WERI-Rb-1 (cell line): Measurements from ENCODE around the gene DOCK11.

ENCODE experiments used
- DNase-seq: peaks from one replicate; pipeline ENCODE4 v3.0.0-alpha.2; 2020
- H3K27ac ChIP-seq: fragments of 250-450 bp; sonication (Bioruptor Pico); 2 replicates; pipeline ENCODE4 v1.5.1; 2020; ENCODE audit warnings: mild to moderate bottlenecking, moderate library complexity
- H3K27me3 ChIP-seq: fragments of 250-450 bp; sonication (Bioruptor Pico); 2 replicates; pipeline ENCODE4 v1.5.1; 2021; ENCODE audit warnings: mild to moderate bottlenecking, low read depth, moderate library complexity; ENCODE audit not compliant: insufficient read depth, severe bottlenecking
- H3K36me3 ChIP-seq: fragments of 250-450 bp; sonication (Bioruptor Pico); 2 replicates; pipeline ENCODE4 v1.5.1; 2020; ENCODE audit warnings: mild to moderate bottlenecking, moderate library complexity
- H3K4me3 ChIP-seq: 2 replicates; pipeline ENCODE4 v1.5.1; 2011; ENCODE audit warnings: low read depth, mild to moderate bottlenecking, control low read depth, low read length
- H3K9me3 ChIP-seq: fragments of 250-450 bp; sonication (Bioruptor Pico); 2 replicates; pipeline ENCODE4 v1.5.1; 2021; ENCODE audit warnings: mild to moderate bottlenecking, moderate library complexity; ENCODE audit not compliant: severe bottlenecking
- TF ChIP-seq, protein P1 (sequence below): IDR thresholded peaks from 2 replicates; pipeline ENCODE4 v1.5.1; 2011; ENCODE audit warnings: low read depth, mild to moderate bottlenecking, control low read depth, inconsistent platforms, low read length

Gene DOCK11

DNA sequence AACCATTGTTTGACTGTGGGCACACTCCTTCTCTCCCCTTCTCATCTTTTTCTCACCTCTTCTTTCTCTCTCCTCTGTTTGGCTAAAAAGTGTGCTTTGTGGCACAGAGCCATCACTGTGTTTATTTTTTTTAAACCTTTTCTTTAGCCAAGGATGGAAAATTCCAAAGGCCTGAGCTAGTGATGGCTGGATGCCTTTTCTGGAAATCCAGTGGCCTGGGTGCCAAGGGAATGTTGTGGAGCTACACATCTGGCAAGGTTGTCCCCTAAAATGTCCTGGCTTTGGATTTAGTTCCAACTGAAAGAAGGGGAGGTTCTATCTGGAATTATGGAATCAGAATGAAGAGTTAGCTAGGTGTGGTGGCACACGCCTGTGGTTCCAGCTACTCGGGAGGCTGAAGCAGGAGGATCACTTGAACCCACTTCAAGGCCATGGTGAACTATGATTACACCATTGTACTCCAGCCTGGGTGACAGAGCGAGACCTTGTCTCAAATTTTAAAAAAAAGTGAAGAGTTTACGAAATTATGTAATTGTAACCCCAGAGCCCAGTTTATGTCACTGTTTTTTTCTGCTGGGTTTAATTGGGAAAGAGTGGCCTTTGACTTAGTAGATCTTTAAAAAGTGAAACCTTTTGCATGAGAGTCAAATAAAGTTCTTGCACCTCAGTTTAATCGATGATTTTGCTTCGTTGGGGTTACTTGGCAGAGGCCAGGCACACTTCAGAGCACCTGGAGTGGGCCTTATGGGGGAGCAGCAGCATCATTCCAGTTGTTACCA is 17.7 kb downstream of the DOCK11 start:
- DNase-seq = no peak
- peaks cover 38% of the 10 kb centered on the region for H3K27me3 ChIP-seq
- TF ChIP-seq, protein P1, sequence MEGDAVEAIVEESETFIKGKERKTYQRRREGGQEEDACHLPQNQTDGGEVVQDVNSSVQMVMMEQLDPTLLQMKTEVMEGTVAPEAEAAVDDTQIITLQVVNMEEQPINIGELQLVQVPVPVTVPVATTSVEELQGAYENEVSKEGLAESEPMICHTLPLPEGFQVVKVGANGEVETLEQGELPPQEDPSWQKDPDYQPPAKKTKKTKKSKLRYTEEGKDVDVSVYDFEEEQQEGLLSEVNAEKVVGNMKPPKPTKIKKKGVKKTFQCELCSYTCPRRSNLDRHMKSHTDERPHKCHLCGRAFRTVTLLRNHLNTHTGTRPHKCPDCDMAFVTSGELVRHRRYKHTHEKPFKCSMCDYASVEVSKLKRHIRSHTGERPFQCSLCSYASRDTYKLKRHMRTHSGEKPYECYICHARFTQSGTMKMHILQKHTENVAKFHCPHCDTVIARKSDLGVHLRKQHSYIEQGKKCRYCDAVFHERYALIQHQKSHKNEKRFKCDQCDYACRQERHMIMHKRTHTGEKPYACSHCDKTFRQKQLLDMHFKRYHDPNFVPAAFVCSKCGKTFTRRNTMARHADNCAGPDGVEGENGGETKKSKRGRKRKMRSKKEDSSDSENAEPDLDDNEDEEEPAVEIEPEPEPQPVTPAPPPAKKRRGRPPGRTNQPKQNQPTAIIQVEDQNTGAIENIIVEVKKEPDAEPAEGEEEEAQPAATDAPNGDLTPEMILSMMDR = no peak
- H3K36me3 ChIP-seq = no peaks in the 10 kb centered on the region
- no peaks in the 10 kb centered on the region for H3K9me3 ChIP-seq
- no peak overlapping the region for H3K4me3 ChIP-seq
- H3K27ac ChIP-seq = no peak overlapping the region

DNA sequence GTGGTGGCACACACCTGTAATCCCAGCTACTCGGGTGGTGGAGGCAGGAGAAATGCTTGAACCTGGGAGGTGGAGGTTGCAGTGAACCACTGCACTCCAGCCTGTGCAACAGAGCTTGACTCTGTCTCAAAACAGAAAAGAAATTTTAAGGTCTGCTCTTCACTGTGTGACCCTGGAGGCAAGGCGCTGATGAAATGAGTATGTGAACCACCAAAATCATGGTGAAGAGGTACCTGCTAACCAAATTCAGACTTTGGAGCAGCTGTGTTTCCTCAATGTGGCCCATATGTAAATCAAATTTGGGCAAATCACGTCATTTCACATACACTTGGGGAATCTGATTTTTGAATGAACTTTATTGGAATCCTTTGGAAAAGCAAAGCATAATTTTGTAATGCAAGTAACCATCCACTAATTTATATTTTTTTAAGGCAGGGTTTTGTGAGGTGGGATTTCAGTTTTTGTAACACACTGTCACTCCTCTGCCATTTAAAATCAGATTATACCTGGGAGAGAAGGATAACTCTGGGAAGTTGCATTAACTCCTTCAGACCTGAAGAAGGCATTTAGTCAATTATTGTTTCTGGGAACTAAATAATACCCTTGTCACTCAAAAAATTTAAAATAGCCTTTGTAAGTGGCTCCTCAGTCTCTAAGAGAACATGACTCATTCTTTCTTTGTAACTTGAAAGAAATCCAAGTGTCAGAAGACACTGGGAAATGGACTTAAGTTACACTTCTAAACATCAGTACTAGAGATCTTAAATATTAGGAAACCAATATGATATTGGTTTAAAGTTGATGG is 24.0 kb downstream of the DOCK11 start:
- H3K4me3 ChIP-seq = no peak overlapping the region
- no peaks in the 10 kb centered on the region for H3K9me3 ChIP-seq
- DNase-seq = no peak
- H3K27me3 ChIP-seq = peaks cover 41% of the 10 kb centered on the region
- H3K36me3 ChIP-seq = no peaks in the 10 kb centered on the region
- TF ChIP-seq, protein P1 = no peak
- no peak overlapping the region for H3K27ac ChIP-seq

DNA sequence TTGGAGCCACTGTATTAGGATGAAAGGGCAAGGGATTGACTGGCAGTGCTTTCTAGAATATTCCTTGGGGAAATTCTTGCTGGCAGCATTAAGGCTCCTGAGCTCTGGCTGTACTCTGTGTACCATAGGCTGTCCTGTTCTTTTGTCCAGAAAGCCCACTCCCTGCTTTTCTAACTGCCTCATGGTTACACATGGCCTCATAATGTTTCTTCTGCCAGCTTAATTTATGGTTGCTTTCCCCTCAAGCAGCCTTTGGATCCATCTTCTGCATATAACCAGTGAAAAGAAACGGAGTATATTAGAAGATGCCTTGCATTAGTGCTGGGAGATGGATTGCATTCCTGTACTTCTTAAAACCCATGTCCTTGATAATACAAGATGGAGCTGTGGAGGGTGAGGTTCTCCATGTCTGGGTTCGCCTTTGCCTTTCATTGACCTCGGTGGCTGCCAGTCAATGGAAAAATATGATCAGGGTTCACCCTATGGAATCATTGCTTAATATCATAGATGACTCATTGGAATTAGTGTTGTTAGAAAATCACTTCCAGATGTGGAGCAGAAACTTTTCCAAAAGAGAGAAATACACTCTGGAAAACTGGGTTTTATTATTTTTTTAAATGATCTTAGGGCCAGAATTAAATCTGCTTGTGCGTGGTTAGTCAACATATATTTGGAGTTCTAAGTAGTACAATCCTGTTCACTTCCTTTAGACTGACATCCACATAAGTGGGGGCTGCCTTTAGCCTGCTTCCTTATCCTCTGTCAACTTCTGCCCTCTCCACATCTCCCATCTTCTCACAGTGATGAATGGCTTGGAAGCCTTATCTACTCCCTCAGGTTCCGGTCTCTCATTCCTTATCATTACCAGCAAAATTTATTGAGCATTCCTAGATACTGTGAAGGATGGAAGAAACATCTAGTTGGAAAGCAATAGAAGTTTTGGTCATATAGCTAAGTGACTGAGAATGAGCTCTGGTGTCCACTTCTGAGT is 24.9 kb downstream of the DOCK11 start:
- H3K27ac ChIP-seq = no peak overlapping the region
- TF ChIP-seq, protein P1 = no peak
- DNase-seq = no peak
- H3K27me3 ChIP-seq = peaks cover 48% of the 10 kb centered on the region
- H3K9me3 ChIP-seq = no peaks in the 10 kb centered on the region
- H3K4me3 ChIP-seq = no peak overlapping the region
- no peaks in the 10 kb centered on the region for H3K36me3 ChIP-seq

DNA sequence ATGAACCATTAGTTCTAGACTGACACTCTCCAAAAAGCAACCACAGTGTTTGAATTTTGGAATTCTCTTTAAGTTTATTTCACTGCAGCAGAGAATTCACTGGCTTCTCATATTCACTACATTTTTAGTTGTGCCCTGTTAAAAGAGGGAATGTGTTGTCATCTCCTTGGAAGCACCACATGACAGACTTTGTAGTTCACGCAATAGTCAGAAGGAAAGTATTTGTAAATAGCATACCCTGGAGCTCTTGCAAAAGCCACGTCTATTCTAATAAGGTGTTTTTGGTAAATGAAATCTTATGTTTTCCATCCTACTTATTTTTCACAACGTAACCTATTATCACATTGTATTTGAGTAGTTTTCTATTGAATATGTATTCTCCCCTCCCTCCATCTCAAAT is 25.8 kb downstream of the DOCK11 start:
- TF ChIP-seq, protein P1 = no peak
- no peak overlapping the region for H3K4me3 ChIP-seq

DNA sequence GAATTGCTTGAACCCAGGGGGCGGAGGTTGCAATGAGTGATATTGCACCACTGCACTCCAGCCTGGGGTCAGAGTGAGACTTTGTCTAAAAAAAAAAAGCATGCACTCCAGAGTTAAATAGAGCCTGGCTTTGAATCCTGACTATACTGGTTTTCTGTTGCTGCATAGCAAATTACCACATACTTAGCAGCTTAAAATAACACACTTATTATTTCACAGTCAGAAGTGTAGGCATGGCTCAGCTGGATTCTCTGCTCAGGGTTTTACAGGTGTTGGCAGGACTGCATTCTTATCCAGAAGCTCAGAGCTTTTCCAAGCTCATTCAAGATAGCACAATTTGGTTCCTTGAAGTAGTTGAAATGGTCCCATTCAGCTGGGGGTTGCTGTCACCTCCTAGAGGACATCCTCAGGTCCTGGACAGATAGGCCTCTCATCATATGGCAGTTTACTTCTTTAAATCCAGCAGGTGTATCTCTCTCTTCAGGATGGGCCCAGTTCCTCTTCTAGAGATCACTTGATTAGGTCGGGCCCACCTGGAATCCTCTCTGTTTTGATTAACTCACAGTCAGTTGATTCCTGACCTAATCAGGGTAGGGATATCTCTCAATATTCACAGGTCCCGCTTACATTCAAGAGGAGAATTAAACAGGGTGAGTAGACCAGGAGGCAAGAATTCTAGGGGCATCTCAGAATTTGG is 26.8 kb downstream of the DOCK11 start:
- Histone ChIP-seq H3K36me3 (no peaks in the 10 kb centered on the region), H3K27ac (no peak overlapping the region), H3K4me3 (no peak overlapping the region), H3K27me3 (peaks cover 59% of the 10 kb centered on the region), H3K9me3 (no peaks in the 10 kb centered on the region)
- TF ChIP-seq, protein P1 = no peak
- no peak for DNase-seq

More for the DNA sequence above, 25.8 kb downstream of the DOCK11 start:
- no peak overlapping the region for H3K27ac ChIP-seq
- H3K9me3 ChIP-seq = no peaks in the 10 kb centered on the region
- peaks cover 55% of the 10 kb centered on the region for H3K27me3 ChIP-seq
- no peaks in the 10 kb centered on the region for H3K36me3 ChIP-seq
- DNase-seq = no peak
